NT2/D1 (cell line): ENCODE results near the gene GPR179.
"Not testable (repeated sequence)": the region's sequence is repeated elsewhere in the genome, so short reads cannot be mapped to it uniquely, and the experiment has no call there.

Source experiments
- SUZ12 ChIP-seq: IDR thresholded peaks from 2 replicates; pipeline ENCODE4 v1.6.1; 2011; ENCODE audit not compliant: insufficient read length, insufficient read depth; ENCODE audit errors: extremely low read depth
- YY1 ChIP-seq: IDR thresholded peaks from 2 replicates; pipeline ENCODE4 v1.6.1; 2011; ENCODE audit not compliant: insufficient read length, insufficient read depth
- ZNF274 ChIP-seq: IDR thresholded peaks from 2 replicates; pipeline ENCODE4 v1.6.1; 2011; ENCODE audit warnings: mild to moderate bottlenecking, low read depth, low read length

DNA sequence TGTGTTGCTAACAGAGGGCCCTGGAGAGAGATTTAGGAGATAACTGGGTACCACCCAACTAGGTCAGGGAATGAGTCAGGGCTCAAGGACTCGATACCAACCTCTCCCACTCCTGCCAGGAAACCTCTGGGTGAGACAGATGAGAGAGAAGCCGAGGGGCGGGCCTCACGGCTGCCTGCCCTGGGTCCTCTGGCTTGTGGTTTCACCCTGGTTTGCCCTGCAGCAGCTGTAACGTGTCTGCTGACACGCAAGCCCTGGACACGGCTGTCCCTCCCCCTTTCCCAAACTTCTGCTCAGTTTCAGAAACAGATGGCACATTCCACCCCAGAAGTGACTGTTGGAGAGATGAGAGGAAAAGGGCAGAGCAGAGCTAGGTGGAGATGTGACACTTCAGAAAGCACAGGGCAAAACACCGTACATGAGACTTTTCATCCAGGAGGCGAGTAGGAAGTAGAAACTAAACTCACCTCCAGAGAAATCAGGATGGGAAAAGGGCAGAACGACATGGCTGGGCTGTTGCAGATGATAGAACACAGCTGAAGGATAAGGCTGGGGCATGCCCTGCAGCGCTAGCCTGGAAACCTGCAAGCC, 57.2 kb downstream of the GPR179 start:
- not testable (repeated sequence) for TF ChIP-seq YY1, ZNF274, SUZ12
